Muscle of back (tissue), 11 donors: Measurements from ENCODE around the gene PTPRD. TPM values are rescaled to one million over a fixed set of nuclear protein-coding genes. Genes with fewer than 3 reads are reported as not detected.

Experiments used
- DNase-seq, 3 donors: peaks; one replicate each; pipeline versions ENCODE4 v3.0.0 to v3.0.0-alpha.2; 2013
- polyA plus RNA-seq, 10 donors: library from polyadenylated mRNA; unstranded; fragments of 120-200 nt; gene quantifications; one replicate each; pipeline ENCODE4 v1.2.1, GENCODE V29; 2013; ENCODE audit not compliant: insufficient read length in 10 of 10

PTPRD gene
- polyA plus RNA-seq, 10 donors, result 51.8 to 95.1 (median 75.6) TPM

DNA sequence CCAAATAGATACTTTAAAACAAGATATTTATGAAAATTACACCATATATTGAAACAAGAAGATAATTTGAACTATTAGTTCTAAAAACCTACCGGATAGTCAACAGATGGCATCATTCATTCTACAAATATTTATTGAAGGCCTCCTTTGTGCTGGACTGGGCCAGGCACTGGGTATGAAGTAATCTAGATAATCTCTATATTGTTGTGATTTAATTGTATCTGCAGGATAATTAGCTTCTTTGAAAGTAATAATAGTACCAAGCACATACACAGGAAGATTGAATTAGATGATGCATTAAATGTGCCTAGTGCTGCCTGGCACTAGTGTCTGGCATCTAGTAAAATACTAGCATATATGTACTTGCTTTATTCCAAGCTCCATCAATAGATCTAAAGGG lies 2078.0 kb downstream of the PTPRD start:
- no peak for DNase-seq

- DNase-seq, result no peak
Measured at GRCh38 chr9:8533681-8534080, 2079.1 kb downstream of the PTPRD start.

DNA sequence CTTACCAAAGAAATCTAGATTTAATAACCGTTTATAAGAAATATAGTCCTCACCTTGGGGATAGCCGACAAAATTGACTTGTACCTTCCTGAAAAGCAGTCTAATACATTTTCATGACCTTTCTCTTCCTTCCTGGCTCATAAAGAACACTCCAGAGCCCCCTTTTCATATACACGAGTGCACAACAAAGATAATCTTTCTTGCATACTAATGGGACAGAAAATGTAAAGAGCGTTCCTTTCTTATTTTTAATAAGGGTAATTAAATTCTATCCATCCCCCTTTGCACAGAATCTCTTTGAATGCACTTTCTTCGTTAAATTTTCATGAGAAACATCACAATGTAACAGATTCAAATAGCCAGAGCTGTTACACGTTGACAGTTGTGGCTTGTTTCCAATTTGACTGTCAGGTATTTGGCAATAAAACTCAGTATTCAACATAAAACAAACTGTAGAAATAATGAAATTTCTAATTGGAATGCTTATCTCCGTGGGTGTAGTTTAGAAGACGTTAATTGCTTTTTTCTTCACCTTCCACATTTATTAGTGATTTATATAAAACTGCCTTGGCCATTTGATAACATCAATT lies 2080.9 kb downstream of the PTPRD start:
- DNase-seq, result no peak

DNA sequence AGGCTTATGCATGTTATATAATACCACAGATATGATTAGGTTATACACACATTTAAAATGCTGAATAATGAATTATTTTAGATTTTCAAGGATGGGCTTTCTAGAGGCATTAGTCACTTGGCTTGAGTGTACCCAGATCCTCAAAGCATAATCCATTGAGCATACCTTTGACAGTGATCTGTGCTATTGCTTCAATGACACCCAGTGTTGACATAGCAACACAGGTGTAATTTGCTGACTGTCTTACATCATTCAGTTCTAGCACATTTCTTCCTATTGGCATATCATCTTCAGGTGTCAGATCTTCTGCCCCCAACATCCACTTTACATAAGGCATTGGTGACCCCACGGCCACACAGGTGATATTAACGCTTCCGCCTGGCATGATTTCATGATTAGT lies 2091.7 kb downstream of the PTPRD start:
- no peak for DNase-seq

- DNase-seq, result no peak
Measured at GRCh38 chr9:8515748-8516147, 2097.1 kb downstream of the PTPRD start.

DNA sequence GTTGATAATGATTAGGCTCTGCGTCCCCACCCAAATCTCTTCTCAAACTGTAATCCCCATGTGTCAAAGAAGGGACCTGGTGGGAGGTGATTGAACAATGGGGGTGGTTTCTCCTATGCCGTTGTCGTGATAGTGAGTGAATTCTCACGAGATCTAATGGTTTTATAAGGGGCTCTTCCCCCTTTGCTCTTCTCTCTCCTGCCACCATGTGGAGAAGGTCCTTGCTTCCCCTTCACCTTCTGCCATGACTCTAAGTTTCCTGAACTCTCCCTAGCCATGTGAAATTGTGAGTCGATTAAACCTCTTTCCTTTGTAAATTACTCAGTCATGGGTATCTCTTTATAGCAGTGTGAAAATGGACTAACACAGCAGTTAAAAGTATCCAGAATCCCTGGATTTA lies 2098.0 kb downstream of the PTPRD start:
- no peak for DNase-seq

GRCh38 chr9:8508671-8509290 lies 2104.0 kb downstream of the PTPRD start:
- DNase-seq, result no peak

- no peak for DNase-seq
Measured at GRCh38 chr9:8494571-8494970, 2118.2 kb downstream of the PTPRD start.

- no peak for DNase-seq
Measured at GRCh38 chr9:8492679-8493078, 2120.1 kb downstream of the PTPRD start.

DNA sequence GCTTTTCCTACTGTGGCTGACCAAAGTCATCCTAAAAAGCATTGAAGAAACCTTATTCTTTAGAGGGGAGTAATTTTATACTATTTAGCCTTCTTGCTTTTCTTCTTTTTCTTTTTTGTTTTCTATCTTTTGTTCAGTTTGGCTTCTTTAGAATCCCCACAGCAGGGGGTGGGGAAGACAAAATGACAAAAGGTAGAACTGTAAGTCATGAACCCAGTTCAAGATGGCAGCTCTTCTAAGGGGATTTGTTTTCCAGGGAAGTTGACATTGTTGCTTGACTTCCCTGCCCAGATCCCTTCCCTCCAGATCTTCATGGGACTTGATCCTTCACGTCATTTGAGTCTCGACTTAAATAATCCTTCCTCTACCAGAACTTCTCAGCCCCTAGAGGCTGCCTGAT lies 2120.8 kb downstream of the PTPRD start:
- DNase-seq, result no peak

- DNase-seq, result no peak
Measured at GRCh38 chr9:8491563-8491962, 2121.2 kb downstream of the PTPRD start.

DNA sequence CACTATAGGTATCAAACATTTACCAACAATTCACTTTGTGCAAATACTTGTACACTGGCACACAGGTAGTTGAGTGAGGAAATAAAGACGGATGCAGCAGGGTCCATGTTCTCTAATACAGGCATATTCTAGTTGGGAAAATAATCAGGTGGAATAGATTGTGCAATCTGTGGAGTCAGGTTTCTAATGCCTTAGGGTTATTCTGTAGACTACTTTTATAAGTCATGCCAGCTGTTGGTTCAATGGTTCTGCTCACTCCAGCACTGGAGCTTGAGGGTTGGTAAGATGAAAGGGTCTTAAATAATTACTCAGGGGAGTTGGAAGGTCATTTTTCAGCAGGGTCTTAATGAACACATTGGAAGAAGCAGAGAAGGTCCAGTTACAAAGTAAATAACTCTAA lies 2123.0 kb downstream of the PTPRD start:
- DNase-seq, result no peak

- DNase-seq, result peak in 1 of 3 donors; percentile 30
Measured at GRCh38 chr9:8486095-8486494, 2126.7 kb downstream of the PTPRD start.

DNA sequence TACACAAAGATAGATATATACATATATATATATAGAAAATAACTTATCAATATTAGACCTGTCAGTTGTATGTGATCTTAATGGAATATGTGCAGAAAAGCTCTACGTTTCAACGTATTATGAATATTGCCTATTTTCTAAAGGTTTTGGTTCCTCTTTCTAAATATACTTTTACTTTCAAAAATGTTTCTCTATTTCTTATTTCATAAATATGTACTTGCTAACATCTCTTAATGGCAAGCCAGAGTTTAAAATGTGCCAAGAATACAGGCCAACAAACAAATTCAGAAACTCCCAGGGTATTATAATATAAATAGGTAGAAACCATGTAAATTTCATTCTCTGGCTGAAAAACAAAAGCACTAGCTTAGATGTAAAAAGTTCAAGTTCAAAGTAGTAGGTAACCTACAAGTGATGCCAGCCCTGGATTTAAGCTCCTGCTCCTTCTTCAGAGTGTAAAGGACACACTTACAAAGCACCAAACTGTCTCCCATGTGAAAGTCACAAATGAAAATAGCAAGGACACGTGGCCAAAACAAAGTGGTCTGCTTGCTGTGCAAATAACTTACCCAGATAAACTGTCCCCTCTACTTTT lies 2128.1 kb downstream of the PTPRD start:
- peak in 2 of 3 donors; percentile 26 to 53 for DNase-seq

DNA sequence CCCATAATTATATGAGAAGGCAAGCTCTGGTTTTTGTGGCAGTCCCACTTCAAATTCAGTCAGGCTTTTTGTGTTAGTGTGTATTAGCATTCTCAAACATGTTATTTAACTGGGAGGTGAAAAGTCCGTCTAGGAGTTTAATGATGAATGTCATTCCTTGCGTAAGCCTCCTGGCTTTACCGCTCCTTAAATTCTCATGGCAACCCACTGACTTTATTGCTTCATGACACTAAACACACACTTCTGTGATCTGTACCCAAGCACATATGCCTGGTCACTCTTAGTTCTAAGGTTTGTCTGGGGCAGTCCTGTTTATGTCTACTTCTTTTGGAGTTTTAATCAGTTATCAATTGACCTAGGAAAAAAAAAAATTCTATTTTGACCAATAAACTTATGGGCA lies 2135.4 kb downstream of the PTPRD start:
- DNase-seq, result no peak

DNA sequence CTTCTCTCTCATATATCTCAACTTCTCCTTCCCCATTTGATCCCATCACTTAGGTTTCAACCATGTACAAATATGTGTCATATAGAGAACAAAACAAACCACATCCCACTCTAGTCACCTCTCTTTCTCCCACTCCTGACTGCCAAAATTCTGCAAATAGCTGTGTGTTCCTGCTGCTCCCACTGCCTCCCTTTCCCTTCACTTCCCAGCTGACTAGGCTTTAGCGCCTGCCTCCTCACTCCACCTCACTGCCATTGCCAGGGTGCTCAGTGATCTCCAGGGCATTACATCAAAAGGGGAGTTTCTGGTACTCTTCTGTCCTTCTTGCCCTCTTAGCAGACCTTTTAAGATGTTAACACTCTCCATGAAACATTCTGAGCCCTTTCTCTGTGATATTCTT lies 2137.9 kb downstream of the PTPRD start:
- DNase-seq, result no peak

GRCh38 chr9:8473244-8474020 lies 2139.4 kb downstream of the PTPRD start:
- DNase-seq, result no peak

GRCh38 chr9:8468045-8468637 lies 2144.7 kb downstream of the PTPRD start:
- DNase-seq, result no peak

GRCh38 chr9:8457816-8458215 lies 2155.0 kb downstream of the PTPRD start:
- DNase-seq, result peak in 1 of 3 donors; percentile 3

DNA sequence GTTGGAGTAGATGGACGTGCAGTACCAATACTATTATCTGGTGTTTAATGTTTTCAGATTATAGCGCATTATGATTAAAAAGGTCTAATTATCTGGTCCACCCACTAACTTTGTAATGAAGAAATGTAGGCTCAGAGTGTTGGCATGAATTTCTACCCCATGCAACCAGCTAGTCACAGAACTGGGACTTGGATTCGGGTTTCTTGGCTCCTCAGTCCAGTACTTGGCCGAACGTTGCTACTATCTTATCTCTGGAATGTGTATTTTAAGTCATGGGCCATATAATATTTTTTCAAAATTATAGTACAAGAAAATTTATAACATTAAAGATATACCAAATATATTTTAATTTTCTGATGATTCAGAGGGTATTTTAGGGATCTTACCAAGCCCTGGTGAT lies 2155.7 kb downstream of the PTPRD start:
- no peak for DNase-seq

DNA sequence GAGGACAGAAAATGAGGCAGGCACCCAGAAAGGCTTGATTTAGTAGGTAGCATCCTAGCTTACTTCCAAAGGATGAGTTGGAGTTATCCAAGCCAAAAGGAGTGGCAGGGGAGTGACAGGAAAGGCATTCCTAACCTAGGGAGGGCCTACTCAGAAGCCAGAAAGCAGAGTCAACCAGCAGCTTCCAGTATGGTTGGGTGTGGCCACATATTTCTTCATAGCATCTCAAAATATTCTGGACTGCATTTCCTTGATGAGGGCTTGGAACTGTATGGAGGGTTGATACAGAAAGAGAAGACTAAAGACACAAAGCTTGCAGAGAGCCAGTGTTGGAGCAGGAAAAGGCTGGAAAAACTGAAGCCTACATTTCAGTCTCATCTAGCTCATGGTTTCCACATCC lies 2156.5 kb downstream of the PTPRD start:
- DNase-seq, result peak; percentile 8 to 52 (median 14)

DNA sequence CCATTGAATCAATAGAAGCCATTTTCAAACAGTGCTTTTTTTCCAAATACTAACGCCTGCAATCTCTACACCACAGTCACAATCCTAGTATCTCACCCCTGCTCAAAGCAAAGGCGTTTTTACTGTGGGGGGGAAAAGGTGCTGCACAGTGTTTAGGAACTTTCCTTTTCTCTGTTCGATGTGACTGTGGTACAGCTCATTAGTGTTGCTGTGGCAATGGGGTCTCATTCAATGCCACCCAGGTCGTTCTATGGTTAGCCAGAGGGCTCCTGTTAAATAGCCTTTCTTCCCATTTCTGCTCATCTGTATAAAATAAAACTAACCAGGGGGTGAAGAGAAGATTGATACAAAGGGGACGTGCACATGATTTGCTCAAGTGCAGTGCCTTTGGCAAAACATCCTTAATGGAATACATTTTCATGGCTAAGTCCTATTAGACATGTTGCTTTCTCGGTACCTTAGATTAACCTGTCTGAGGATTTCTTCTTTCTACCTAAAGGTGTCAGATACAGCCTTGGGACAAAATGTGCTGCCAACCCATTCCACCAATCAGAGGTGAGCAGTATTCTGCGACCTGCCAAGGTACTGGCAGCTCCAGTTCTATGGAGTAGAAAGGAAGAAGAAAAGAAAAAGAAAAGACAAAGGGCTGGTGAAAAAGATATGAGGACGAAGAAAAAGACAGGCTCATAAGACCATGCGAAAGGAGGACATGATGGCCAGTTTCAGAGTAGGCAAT lies 2161.8 kb downstream of the PTPRD start:
- no peak for DNase-seq
